SH-SY5Y (cell line): ENCODE measurements around the gene HEPACAM2.

Source experiments
- GATA2 ChIP-seq: IDR thresholded peaks from 2 replicates; pipeline ENCODE4 v1.6.1; 2011; ENCODE audit warnings: mild to moderate bottlenecking, low read depth, low read length
- GATA3 ChIP-seq: IDR thresholded peaks from 2 replicates; pipeline ENCODE4 v1.6.1; 2011; ENCODE audit warnings: low read depth, mild to moderate bottlenecking, low read length, moderate library complexity

The HEPACAM2 gene

DNA sequence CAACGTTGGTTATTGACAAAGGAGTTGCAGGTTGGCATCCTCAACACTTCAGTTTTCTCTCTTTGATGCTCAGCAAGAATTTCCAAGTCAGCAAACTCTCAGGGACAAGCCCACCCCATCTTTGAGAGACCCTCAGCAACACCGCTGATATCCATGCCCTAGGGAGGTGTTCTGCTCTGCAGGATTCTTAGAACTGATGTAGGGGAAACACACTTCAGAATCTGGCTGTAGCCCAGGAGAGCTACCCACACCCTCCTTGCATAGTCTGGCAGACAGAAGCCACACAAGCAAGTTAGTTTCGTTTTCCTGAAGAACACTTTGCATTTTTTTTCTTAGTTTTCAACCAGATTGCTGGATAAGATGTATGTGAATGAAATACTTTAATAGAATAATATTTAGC, 78.9 kb downstream of the HEPACAM2 start:
- TF ChIP-seq GATA3: no peak
- no peak for TF ChIP-seq GATA2

DNA sequence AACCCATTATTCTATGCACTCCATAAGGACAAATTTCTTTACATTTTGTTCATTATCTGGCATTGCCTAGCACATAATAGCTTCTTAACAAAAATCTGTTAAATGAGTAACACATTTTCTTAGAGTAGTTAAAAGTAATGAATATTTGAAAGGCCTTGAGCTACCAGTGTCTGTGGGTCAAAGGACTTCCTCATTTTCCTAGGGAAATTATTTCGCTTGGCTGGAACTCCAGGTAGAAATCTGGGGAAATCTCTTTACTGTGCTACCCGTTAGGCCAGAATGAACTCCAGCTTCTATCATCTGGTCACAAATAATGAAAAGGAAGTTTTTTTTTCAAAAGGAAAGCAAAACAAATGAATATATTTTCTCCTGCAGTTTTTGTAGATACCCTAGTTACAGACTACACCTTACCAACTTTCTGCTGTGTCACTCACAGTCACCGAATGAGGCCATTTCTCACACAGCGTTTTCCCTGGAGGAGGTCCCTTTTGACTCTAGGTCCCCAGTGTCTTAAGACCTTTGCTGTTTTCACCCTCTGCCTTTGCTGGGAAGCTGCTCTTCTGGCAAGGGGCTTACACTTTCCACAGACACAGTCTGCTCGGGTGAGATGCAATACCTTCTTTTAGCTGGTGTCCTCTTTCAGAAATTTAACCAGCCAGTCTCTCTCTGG, 79.7 kb downstream of the HEPACAM2 start:
- no peak for TF ChIP-seq GATA3
- TF ChIP-seq GATA2: no peak

DNA sequence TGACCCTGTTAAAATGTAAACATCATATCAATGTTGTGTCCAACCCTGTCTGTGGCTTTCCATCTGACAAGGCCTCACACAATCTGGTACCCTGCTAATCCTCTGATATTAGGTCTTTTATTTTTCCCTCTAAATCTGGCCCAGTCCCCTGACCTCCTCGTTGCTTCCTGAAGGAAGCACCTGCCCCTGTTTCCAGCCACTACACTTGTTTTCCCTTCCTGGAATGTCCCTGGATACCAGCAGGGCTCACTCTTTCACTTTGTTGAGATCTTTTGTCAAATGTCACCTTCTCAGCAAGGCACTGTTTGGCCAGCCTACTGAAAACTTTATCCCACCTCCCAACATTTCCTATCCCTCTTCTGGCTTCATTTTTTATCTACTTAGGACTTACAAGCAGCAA, 80.2 kb downstream of the HEPACAM2 start:
- TF ChIP-seq GATA2: no peak
- TF ChIP-seq GATA3: no peak

DNA sequence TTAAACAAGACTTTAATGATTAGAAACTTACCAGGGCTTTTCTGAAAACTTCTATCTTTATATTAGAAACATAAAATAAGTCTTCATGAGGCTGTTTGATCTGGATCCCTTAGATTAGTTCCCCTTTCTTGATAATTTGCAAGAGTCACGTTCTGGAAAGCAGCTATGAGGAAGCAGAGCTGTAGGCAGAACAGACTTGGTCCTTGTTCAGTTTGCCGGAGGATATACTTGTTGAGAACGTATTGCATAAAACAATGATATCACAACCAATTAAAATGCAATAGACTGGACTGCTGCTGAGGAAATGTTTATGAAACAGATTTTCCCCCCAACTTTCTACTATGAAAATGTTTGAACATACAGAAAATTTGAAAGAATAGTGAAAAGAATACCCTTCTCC, 80.9 kb downstream of the HEPACAM2 start:
- TF ChIP-seq GATA2 (no peak), GATA3 (no peak)

DNA sequence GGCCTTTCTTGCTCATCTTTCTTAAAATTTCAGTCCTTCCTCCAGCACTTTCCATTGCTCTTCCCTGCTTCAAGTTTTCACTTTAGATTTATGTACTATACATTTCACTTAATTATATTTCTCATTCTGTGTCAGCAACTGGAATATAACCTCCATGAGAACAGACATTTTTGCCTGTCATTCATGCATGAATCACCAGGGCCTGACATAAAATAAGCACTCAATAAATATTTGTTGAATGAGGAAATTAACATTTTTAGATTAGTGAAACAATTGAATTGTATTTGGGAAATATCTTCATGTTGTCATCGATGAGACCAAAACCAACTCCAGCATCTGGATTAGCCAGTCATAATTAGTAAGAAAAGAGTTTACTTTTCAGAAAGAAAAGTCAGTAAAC, 84.1 kb downstream of the HEPACAM2 start:
- TF ChIP-seq GATA3 (no peak), GATA2 (no peak)

DNA sequence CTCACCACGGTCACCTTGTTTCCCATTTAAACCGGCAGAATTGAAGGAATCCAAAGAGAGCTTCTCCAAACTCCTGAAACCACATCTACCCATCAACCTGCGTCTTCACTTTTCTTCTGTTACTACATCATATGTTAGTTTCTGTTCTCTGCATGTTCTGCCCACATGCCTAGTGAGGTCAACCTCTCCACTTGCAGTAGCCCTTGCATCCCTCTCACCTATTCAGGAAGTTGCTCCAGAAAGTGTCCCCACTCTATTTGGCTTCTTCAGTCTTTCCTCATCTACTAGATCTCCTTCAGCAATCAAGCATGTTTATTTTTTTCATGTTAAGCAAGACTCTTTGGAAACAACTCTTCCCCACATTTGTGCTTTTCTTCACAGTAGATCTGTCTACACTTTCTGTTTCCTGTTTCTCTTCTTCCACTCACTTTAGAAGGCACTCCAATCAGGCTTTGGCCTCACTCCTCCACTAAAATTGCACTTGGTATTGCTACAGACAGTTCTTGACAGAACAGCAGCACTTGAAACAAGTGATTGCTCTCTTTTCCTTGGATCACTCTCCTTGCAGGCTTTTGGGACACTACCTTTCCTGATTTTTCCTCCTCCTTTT, 85.6 kb downstream of the HEPACAM2 start:
- TF ChIP-seq GATA2 (no peak), GATA3 (no peak)

DNA sequence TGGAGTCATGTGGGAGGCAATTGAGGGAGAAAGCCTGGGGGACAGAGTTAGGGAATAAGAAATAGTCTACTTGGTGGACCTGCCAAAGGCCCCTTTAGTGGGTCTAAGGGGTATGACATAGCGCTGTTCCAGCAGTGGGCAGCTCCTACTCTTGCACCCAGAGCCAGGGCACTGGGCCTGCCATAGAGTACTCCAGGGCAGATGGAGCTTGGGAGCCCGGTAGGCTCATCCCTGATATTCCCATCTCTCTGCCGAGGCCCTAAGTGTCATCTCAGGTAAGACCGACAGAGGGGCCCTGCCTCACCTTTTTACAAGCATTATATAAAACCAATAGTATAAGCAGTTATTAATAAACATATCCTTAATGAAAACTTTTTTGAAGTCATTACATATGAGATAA, 87.7 kb downstream of the HEPACAM2 start:
- TF ChIP-seq GATA2 (no peak), GATA3 (no peak)
